ENCODE measurements around the gene MED25. TPM values are rescaled to one million over a fixed set of nuclear protein-coding genes. Genes with fewer than 3 reads are reported as not detected.

Gene MED25
- total and polyA plus RNA-seq, 9 of the 15 experiments (the other 6 are each of a cell fraction or from before 2014, with no cell fraction given): 4.1 to 93.9 (median 19.3) TPM

DNA sequence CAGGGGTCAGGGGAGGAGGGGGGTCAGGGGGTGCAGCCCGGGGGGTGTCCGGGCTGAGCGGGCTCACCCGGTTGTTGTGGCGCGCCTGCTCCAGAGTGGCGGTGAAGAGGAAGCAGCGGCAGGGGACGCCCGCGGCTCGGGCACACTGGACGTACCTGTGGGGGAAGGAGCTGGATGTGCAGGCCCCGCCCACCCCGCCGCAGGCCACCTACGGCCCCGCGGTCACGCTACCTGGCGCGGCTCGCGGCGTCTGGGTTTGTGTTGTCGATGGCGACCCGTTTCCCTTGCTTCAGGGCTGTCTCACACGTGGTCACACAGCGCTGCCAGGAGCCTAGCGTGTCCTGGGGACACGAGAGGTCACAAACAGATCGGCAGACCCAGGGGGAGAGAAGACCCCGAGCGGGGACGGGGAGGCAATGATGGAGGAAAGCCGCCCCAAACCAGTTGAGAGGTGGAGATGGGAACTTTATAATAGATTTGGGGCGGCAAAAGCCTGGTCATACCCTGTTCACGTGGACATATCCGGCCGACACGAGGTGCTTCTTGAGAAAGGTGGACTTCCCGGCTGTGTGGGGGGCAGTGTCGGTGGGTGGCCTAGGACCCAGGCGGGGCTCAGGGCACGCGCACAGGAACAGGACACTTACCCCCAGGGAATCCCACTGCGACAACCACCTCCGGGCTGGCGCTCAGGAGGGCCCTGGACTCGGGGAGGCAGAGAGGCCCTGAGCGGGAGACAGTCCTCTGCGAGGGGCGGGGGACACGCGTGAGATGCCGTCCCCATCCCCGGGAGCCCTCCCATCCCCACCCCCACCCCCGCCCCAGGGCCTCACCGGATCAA is 43.7 kb downstream of the MED25 start (continued):
- TF ChIP-seq, protein P1, sequence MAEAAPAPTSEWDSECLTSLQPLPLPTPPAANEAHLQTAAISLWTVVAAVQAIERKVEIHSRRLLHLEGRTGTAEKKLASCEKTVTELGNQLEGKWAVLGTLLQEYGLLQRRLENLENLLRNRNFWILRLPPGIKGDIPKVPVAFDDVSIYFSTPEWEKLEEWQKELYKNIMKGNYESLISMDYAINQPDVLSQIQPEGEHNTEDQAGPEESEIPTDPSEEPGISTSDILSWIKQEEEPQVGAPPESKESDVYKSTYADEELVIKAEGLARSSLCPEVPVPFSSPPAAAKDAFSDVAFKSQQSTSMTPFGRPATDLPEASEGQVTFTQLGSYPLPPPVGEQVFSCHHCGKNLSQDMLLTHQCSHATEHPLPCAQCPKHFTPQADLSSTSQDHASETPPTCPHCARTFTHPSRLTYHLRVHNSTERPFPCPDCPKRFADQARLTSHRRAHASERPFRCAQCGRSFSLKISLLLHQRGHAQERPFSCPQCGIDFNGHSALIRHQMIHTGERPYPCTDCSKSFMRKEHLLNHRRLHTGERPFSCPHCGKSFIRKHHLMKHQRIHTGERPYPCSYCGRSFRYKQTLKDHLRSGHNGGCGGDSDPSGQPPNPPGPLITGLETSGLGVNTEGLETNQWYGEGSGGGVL (CRISPR knock-in tag; IDR thresholded peaks at IDR 0.05): no peak
- no peak for TF ChIP-seq MEF2D (tag; conservative IDR thresholded peaks at IDR 0.05; ENCODE audit: low read depth)
- TF ChIP-seq, protein P2, sequence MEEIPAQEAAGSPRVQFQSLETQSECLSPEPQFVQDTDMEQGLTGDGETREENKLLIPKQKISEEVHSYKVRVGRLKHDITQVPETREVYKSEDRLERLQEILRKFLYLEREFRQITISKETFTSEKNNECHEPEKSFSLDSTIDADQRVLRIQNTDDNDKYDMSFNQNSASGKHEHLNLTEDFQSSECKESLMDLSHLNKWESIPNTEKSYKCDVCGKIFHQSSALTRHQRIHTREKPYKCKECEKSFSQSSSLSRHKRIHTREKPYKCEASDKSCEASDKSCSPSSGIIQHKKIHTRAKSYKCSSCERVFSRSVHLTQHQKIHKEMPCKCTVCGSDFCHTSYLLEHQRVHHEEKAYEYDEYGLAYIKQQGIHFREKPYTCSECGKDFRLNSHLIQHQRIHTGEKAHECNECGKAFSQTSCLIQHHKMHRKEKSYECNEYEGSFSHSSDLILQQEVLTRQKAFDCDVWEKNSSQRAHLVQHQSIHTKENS (CRISPR knock-in tag; IDR thresholded peaks at IDR 0.05): no peak
- TF ChIP-seq, protein P3, sequence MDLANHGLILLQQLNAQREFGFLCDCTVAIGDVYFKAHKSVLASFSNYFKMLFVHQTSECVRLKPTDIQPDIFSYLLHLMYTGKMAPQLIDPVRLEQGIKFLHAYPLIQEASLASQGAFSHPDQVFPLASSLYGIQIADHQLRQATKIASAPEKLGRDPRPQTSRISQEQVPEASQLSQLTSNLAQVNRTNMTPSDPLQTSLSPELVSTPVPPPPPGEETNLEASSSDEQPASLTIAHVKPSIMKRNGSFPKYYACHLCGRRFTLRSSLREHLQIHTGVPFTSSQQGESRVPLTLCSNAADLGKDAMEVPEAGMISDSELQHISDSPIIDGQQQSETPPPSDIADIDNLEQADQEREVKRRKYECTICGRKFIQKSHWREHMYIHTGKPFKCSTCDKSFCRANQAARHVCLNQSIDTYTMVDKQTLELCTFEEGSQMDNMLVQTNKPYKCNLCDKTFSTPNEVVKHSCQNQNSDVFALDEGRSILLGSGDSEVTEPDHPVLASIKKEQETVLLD (IDR thresholded peaks at IDR 0.05): no peak
- no peak for TF ChIP-seq PPARD (CRISPR knock-in tag; IDR thresholded peaks at IDR 0.05)
- no peak for TF ChIP-seq EP400 (IDR thresholded peaks at IDR 0.05)
- TF ChIP-seq, protein P4, sequence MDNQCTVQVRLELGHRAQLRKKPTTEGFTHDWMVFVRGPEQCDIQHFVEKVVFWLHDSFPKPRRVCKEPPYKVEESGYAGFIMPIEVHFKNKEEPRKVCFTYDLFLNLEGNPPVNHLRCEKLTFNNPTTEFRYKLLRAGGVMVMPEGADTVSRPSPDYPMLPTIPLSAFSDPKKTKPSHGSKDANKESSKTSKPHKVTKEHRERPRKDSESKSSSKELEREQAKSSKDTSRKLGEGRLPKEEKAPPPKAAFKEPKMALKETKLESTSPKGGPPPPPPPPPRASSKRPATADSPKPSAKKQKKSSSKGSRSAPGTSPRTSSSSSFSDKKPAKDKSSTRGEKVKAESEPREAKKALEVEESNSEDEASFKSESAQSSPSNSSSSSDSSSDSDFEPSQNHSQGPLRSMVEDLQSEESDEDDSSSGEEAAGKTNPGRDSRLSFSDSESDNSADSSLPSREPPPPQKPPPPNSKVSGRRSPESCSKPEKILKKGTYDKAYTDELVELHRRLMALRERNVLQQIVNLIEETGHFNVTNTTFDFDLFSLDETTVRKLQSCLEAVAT (IDR thresholded peaks at IDR 0.05): no peak
- TF ChIP-seq, protein P5, sequence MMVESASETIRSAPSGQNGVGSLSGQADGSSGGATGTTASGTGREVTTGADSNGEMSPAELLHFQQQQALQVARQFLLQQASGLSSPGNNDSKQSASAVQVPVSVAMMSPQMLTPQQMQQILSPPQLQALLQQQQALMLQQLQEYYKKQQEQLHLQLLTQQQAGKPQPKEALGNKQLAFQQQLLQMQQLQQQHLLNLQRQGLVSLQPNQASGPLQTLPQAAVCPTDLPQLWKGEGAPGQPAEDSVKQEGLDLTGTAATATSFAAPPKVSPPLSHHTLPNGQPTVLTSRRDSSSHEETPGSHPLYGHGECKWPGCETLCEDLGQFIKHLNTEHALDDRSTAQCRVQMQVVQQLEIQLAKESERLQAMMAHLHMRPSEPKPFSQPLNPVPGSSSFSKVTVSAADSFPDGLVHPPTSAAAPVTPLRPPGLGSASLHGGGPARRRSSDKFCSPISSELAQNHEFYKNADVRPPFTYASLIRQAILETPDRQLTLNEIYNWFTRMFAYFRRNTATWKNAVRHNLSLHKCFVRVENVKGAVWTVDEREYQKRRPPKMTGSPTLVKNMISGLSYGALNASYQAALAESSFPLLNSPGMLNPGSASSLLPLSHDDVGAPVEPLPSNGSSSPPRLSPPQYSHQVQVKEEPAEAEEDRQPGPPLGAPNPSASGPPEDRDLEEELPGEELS (CRISPR knock-in tag; IDR thresholded peaks at IDR 0.05; ENCODE audit: borderline replicate concordance): no peak
- TF ChIP-seq FOXK2 (conservative IDR thresholded peaks at IDR 0.05 in 1 of 2, IDR thresholded peaks at IDR 0.05 in 1 of 2; ENCODE audit: low read depth in 2 of 2): no peak
- TF ChIP-seq POLR3G (IDR thresholded peaks at IDR 0.05; ENCODE audit: extremely low read depth, insufficient read length, insufficient replicate concordance): no peak
- no peak for TF ChIP-seq ZNF551 (CRISPR knock-in tag; IDR thresholded peaks at IDR 0.05)
- TF ChIP-seq POLR2G (IDR thresholded peaks at IDR 0.05; ENCODE audit: low read depth, low read length): peak; percentile 72
- TF ChIP-seq, protein P6, sequence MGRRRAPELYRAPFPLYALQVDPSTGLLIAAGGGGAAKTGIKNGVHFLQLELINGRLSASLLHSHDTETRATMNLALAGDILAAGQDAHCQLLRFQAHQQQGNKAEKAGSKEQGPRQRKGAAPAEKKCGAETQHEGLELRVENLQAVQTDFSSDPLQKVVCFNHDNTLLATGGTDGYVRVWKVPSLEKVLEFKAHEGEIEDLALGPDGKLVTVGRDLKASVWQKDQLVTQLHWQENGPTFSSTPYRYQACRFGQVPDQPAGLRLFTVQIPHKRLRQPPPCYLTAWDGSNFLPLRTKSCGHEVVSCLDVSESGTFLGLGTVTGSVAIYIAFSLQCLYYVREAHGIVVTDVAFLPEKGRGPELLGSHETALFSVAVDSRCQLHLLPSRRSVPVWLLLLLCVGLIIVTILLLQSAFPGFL (CRISPR knock-in tag; IDR thresholded peaks at IDR 0.05): no peak
- TF ChIP-seq, protein P7, sequence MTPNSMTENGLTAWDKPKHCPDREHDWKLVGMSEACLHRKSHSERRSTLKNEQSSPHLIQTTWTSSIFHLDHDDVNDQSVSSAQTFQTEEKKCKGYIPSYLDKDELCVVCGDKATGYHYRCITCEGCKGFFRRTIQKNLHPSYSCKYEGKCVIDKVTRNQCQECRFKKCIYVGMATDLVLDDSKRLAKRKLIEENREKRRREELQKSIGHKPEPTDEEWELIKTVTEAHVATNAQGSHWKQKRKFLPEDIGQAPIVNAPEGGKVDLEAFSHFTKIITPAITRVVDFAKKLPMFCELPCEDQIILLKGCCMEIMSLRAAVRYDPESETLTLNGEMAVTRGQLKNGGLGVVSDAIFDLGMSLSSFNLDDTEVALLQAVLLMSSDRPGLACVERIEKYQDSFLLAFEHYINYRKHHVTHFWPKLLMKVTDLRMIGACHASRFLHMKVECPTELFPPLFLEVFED (CRISPR knock-in tag; conservative IDR thresholded peaks at IDR 0.05): no peak

Measured in K562 (cell line).